HG03064 (cell line): ENCODE results near the gene SERPINF2.
"Not testable (repeated sequence)": the region's sequence is repeated elsewhere in the genome, so short reads cannot be mapped to it uniquely, and the experiment has no call there.

ENCODE experiments used
- ATAC-seq: cut with Tn5 transposase; IDR thresholded peaks from one replicate; pipeline ENCODE4 v1.9.1; 2021; ENCODE audit warnings: low read depth; ENCODE audit not compliant: unreplicated experiment

The SERPINF2 gene

GRCh38 chr17:1785930-1786329 is 43.3 kb downstream of the SERPINF2 start:
- no peak for ATAC-seq

- no peak for ATAC-seq
Measured at GRCh38 chr17:1786708-1787107, 44.0 kb downstream of the SERPINF2 start.

DNA sequence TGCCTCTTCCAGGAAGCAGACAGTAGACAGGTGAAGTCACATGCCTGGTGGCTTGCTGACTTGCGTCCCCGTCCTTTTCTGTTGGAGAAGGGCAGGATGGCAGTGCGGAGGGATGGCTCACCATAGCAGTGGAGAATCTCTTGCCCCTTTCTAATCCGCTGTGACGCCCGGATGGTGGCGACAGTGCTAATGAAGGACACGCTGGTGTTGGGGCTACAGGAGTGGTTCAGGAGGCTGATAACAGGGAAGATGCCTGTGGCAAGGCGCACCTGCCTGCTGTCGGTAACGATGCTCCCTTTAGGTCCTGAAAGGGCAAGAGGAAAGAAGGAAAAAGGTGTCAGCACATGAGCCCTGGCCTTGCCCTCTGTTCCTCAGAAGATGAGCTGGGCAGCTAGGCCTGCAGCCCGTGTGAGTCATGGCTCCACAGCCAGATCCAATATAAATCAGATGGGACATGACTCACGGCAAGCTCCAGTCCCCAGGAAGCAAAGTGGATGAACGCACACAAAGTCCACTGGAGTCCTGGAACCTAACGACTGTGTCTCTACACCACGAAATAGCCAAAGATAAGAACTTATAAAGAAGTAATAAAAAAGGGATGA is 44.7 kb downstream of the SERPINF2 start:
- ATAC-seq = no peak

DNA sequence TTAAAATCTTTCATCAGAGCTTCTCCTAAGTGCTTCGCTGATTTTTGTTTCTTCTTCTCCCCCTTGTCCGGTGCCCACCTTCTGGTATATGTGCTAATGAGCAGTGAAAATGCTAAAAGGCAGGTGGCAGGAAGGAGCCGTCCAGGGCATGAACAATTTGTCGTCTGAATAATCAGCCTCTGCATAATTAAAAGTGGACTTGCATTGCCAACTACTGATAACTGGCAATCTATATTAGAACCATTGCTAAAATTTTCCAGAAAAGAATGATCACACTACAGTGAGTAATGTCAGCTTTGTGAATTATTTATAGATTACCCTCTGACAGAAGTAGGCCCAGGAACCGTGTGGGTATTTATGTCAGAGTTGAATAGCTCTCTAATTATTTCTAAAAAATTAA is 47.3 kb downstream of the SERPINF2 start:
- no peak for ATAC-seq

- no peak for ATAC-seq
Measured at GRCh38 chr17:1792495-1793446, 50.1 kb downstream of the SERPINF2 start.

DNA sequence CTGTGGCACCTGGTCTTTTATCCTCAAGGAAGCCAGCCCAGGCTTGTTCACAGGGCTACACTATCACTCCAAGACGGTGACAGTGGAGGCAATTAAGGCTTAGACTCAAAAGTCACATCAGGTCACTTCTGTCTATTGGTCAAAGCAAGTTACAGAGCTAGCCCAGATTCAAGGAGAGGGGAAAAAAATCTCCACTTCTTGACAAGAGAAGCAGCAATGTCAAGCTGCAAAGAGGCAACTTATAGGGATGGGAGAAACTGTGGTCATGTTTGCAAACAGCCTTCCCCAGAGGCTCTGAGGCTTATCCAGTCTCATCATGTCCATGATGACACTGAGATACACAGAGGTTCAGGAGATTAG is 50.8 kb downstream of the SERPINF2 start:
- no peak for ATAC-seq

DNA sequence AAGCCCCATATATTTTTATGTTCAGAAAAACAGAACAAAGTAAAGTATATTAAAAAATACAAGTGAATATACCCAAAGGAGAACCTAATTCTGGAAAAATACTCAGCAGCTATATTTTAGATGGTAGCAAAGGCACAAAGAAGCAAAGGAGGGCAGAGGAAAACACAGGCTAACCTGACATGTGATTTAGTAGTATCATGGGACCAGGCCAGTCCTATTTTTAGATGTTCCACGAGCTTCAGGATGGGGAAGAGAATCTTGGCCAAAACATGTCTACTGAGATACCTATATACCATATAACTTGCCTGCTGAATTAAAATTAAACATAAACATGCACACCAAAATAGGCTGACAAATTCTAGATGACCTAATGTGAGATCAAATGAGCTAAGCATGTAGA is 54.1 kb downstream of the SERPINF2 start:
- ATAC-seq = no peak

GRCh38 chr17:1797323-1797722 is 54.7 kb downstream of the SERPINF2 start:
- no peak for ATAC-seq

DNA sequence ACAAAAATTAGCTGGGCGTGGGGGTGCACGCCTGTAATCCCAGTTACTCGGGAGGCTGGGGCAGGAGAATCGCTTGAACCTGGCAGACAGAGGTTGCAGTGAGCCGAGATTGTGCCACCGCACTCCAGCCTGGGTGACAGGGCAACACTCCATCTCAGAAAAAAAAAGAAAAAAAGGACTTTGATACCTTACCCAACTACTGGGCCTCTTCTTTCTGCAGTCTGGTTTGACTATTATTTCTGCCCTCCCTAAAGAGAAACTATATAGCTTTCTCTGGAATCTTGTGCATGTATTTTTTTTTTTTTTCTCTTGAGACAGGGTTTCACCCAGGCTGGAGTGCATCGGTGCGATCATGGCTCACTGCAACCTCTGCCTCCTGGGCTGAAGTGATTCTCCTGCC is 55.2 kb downstream of the SERPINF2 start:
- ATAC-seq = not testable (repeated sequence)

DNA sequence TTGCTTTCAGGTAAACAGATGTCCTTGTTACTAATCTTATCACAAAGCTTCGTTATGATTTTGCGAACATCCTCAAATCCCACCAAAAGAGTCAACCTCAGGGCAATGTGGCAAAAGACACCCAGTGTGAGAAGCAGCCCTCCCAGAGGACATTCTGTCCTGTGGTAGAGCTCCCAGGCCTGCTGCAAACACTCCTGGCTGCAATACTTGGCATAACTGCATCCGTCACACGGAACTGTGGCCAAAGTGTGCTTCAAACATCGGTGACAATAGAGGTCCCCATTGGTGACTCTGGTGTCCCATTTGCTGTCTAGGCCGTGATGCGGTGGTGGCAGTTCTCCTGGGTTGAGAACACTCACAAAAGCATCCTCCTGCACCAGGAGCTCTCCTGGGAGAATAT is 57.6 kb downstream of the SERPINF2 start:
- ATAC-seq = no peak

GRCh38 chr17:1800712-1801111 is 58.0 kb downstream of the SERPINF2 start:
- ATAC-seq = no peak

DNA sequence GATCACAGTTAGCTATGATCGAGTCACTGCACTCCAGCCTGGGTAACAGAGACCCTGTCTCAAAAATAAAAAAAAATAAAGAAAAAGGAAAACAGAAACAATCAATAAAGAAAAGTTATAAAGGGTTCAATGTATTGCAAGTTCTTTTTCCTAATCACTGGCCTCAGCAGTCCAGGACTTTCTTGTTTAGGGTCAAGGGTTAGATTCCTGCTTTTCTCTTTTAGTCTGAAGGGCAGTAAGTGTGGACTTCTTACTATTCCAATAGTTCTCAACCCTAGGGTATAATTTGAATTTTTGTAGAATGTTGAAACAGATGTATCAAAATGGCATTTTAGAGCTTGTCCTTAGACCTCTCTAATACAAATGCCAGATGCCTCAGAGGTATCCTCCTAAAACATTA is 59.8 kb downstream of the SERPINF2 start:
- no peak for ATAC-seq

DNA sequence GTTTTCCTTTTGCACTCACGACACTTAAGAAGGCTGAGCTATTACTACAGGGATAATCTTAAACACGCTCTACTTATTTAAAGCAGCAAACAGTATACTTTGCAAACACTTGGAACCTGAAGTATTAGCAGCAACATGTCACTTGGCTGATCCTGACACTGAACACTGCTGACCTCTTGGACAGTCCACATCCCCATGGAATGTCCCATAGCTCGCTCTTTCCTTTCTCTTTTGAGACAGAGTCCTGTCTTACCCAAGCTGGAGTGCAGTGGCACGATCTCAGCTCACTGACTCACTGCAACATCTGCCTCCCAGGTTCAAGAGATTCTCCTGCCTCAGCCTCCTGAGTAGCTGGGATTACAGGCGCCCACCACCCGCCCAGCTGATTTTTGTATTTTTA is 60.6 kb downstream of the SERPINF2 start:
- ATAC-seq = no peak
